ENCODE measurements around the gene CHRNA3. TPM values are rescaled to one million over a fixed set of nuclear protein-coding genes. Genes with fewer than 3 reads are reported as not detected.
A peak's percentile ranks its signal among the peaks of the same experiment; 100 is the strongest.

The CHRNA3 gene
- polyA plus RNA-seq, 1 of the 3 experiments (the other 2 are of a cell fraction), result 2.3 TPM

- TF ChIP-seq MEF2A (IDR thresholded peaks at IDR 0.05; ENCODE audit: borderline replicate concordance, low read depth) (no peak), CTCF (IDR thresholded peaks at IDR 0.05) (no peak), YY1 (IDR thresholded peaks at IDR 0.05; ENCODE audit: low read depth) (no peak)
These were observed 8.4 kb upstream of the CHRNA3 start (continued) for GRCh38 chr15:78629031-78629715.

- CTCF ChIA-PET, result interaction anchor here (1.3 to 3.3 kb wide), 5 partner anchors 9 to 123 kb away, joined by 3 to 15 read pairs (median 6); partner anchors contain the start of gene CHRNB4
These were observed 7.4 kb upstream of the CHRNA3 start for GRCh38 chr15:78628227-78628626.

GRCh38 chr15:78627348-78627747 lies 6.6 kb upstream of the CHRNA3 start:
- H3K9ac ChIP-seq, result no peak overlapping the region
- H3K36me3 ChIP-seq (replicated peaks in 1 of 2; ENCODE audit: control insufficient read depth in 1 of 2, insufficient read depth in 2 of 2, low read length in 1 of 2), result no peaks in the 10 kb centered on the region
- 78% methylated on average over 8 of the region's 8 CpGs for WGBS (ENCODE audit: low lambda C conversion rate)
- no peaks in the 10 kb centered on the region for H3K79me2 ChIP-seq (ENCODE audit: insufficient read depth)
- ChIA-PET CTCF (interaction anchor here (1.0 to 2.9 kb wide), 4 partner anchors 8 to 124 kb away, joined by 3 to 12 read pairs (median 6); no protein-coding TSS in a partner anchor), POLR2A (interaction anchor here (1.4 to 1.6 kb wide), 2 partner anchors 9 to 11 kb away, joined by 5 to 6 read pairs; no protein-coding TSS in a partner anchor)
- H2AFZ ChIP-seq (ENCODE audit: low read depth), result no peak overlapping the region
- no peak overlapping the region for H3K4me2 ChIP-seq
- peak overlapping the region in 1 of 2 experiments; percentile 90; a peak in 1 of 4 replicates for H3K27ac ChIP-seq (ENCODE audit: low read depth in 2 of 2, low read length in 1 of 2)
- 0 out of 2 replicates have a peak, but pooled peaks cover 3% of the 10 kb centered on the region for H4K20me1 ChIP-seq (ENCODE audit: insufficient read depth)
- no peaks in the 10 kb centered on the region for H3F3A ChIP-seq (replicated peaks; ENCODE audit: insufficient read depth)
- peaks cover 0 to 34% of the 10 kb centered on the region in 2 experiments; a peak in 1 of 4 replicates for H3K4me1 ChIP-seq (ENCODE audit: control insufficient read depth in 1 of 2, insufficient read depth in 2 of 2, low read depth in 1 of 2, low read length in 1 of 2)
- no peak for DNase-seq
- H3K4me3 ChIP-seq (ENCODE audit: low read depth in 2 of 2, low read length in 1 of 2), result no peak overlapping the region
- H3K9me2 ChIP-seq, result no peaks in the 10 kb centered on the region
- no peaks in the 10 kb centered on the region for H3K9me3 ChIP-seq
- H3K27me3 ChIP-seq (ENCODE audit: insufficient read depth), result peaks cover 36% of the 10 kb centered on the region
- TF ChIP-seq SMC3 (IDR thresholded peaks at IDR 0.05; ENCODE audit: low read depth, low read length) (no peak), RCOR1 (IDR thresholded peaks at IDR 0.05; ENCODE audit: low read length) (no peak), ZBTB33 (IDR thresholded peaks at IDR 0.05; ENCODE audit: borderline replicate concordance, low read depth) (no peak), MXI1 (IDR thresholded peaks at IDR 0.05; ENCODE audit: low read depth, low read length) (no peak), RAD21 (IDR thresholded peaks at IDR 0.05; ENCODE audit: low read length) (no peak), USF2 (IDR thresholded peaks at IDR 0.05; ENCODE audit: borderline replicate concordance, low read depth, low read length) (no peak), REST (IDR thresholded peaks at IDR 0.05; ENCODE audit: low read depth, low read length) (no peak), JUND (IDR thresholded peaks at IDR 0.05) (no peak), FOXJ3 (CRISPR knock-in tag; IDR thresholded peaks at IDR 0.05) (no peak), GATA2 (CRISPR knock-in tag; IDR thresholded peaks at IDR 0.05) (no peak), USF1 (IDR thresholded peaks at IDR 0.05; ENCODE audit: borderline replicate concordance, low read depth) (no peak)

More at GRCh38 chr15:78628227-78628626, 7.4 kb upstream of the CHRNA3 start:
- H3F3A ChIP-seq (replicated peaks; ENCODE audit: insufficient read depth), result no peaks in the 10 kb centered on the region
- H3K4me3 ChIP-seq (ENCODE audit: low read depth in 2 of 2, low read length in 1 of 2), result no peak overlapping the region
- 0 out of 2 replicates have a peak, but pooled peaks cover 3% of the 10 kb centered on the region for H3K9me3 ChIP-seq
- H3K9ac ChIP-seq, result no peak overlapping the region
- peak overlapping the region in 1 of 2 experiments; percentile 7; a peak in 1 of 4 replicates for H3K27ac ChIP-seq (ENCODE audit: low read depth in 2 of 2, low read length in 1 of 2)
- no peak for DNase-seq
- no peaks in the 10 kb centered on the region for H3K79me2 ChIP-seq (ENCODE audit: insufficient read depth)
- H3K36me3 ChIP-seq (replicated peaks in 1 of 2; ENCODE audit: control insufficient read depth in 1 of 2, insufficient read depth in 2 of 2, low read length in 1 of 2), result peaks cover 0 to under 1% of the 10 kb centered on the region in 2 experiments
- H3K4me1 ChIP-seq (ENCODE audit: control insufficient read depth in 1 of 2, insufficient read depth in 2 of 2, low read depth in 1 of 2, low read length in 1 of 2), result peaks cover 0 to 34% of the 10 kb centered on the region in 2 experiments; a peak in 1 of 4 replicates
- H3K27me3 ChIP-seq (ENCODE audit: insufficient read depth), result peaks cover 37% of the 10 kb centered on the region
- H2AFZ ChIP-seq (ENCODE audit: low read depth), result no peak overlapping the region
- no peak for TF ChIP-seq MXI1 (IDR thresholded peaks at IDR 0.05; ENCODE audit: low read depth, low read length)
- H3K9me2 ChIP-seq, result no peaks in the 10 kb centered on the region
- H4K20me1 ChIP-seq (ENCODE audit: insufficient read depth), result no peaks in the 10 kb centered on the region
- POLR2A ChIA-PET, result interaction anchor here (1.0 kb wide), 1 partner anchor 8 kb away, joined by 3 read pairs; no protein-coding TSS in a partner anchor
- WGBS (ENCODE audit: low lambda C conversion rate), result 62% methylated on average over 6 of the region's 6 CpGs
- no peak overlapping the region for H3K4me2 ChIP-seq
